Ovary (tissue), 3 donors: ENCODE measurements around the gene SSX2IP.

Experiments used
- EP300 ChIP-seq: sonication (generic); formaldehyde crosslinking; IDR thresholded peaks from one replicate; pipeline ENCODE4 v1.6.1; 2017; ENCODE audit warnings: antibody characterized with exemption
- POLR2A ChIP-seq: fragments of 450-650 bp; IDR thresholded peaks from one replicate; pipeline ENCODE4 v1.6.1; 2017; ENCODE audit warnings: antibody characterized with exemption, mild to moderate bottlenecking, moderate library complexity
- TF ChIP-seq, protein P1 (sequence below), 3 donors: fragments of 450-650 bp in 2 of 3; fragments of 200-600 bp in 1 of 3; IDR thresholded peaks; one replicate each; pipeline versions ENCODE4 v1.5.1 to v1.8.0; 2016 to 2022; ENCODE audit warnings: antibody characterized with exemption in 3 of 3, mild to moderate bottlenecking in 1 of 3
- donor health status: DM: no; HTN: no; CAD: no.

DNA sequence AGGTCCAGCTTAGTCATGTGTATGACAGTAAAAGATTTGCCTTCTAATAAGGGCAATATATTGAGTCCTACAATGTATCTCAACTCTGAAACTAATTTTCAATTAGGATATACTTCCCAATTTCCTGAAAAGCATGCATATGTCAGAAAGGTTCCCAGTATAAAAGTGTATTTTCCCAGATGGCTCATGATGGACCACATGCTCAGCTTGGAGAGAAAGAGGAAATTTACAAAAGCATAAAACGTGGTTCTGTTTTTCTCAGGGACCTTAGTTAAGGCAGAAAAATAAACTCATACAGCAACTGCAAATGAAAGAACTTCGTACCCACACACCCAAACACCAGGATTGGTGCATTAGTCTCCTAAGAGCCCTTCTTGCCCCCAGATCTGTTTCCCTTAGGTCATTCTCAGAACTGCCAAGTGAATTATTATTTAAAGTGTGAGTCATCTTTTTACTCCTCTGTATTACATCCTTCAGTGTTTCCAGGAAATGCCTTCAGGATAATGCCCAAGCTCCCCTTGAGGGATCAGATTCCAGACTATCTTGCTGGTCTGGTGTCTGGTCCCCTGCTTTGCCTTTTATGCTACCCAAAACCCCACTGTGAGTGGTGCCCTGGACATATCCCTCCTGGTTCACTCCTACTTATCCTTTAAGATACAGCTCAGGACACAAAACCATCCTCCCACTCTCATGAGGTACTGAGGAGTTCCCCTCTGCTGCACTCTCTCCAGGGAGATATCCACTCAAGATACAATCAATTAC lies 57.4 kb downstream of the SSX2IP start:
- TF ChIP-seq, protein P1, sequence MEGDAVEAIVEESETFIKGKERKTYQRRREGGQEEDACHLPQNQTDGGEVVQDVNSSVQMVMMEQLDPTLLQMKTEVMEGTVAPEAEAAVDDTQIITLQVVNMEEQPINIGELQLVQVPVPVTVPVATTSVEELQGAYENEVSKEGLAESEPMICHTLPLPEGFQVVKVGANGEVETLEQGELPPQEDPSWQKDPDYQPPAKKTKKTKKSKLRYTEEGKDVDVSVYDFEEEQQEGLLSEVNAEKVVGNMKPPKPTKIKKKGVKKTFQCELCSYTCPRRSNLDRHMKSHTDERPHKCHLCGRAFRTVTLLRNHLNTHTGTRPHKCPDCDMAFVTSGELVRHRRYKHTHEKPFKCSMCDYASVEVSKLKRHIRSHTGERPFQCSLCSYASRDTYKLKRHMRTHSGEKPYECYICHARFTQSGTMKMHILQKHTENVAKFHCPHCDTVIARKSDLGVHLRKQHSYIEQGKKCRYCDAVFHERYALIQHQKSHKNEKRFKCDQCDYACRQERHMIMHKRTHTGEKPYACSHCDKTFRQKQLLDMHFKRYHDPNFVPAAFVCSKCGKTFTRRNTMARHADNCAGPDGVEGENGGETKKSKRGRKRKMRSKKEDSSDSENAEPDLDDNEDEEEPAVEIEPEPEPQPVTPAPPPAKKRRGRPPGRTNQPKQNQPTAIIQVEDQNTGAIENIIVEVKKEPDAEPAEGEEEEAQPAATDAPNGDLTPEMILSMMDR (IDR thresholded peaks at IDR 0.05): no peak
- TF ChIP-seq POLR2A: no peak
- TF ChIP-seq EP300: no peak
